Stimulated activated CD8-positive, alpha-beta memory T cell treated with anti-CD3 and anti-CD28 coated beads, Interleukin-15, amount 100 ng/mL, for 48 hours (primary cell): ENCODE results near the gene FBLN2.

Experiments
- DNase-seq, 2 donors: peaks; one replicate each; pipeline ENCODE4 v3.0.0-alpha.2; 2020; ENCODE audit warnings: low read depth in 2 of 2

FBLN2 gene

GRCh38 chr3:13648060-13649001 is 99.4 kb downstream of the FBLN2 start:
- peak; percentile 51 to 65 for DNase-seq

GRCh38 chr3:13650210-13651056 is 101.5 kb downstream of the FBLN2 start:
- peak; percentile 69 to 71 for DNase-seq

- no peak for DNase-seq
Measured at GRCh38 chr3:13651057-13651400, 102.1 kb downstream of the FBLN2 start.

GRCh38 chr3:13651775-13652428 is 103.0 kb downstream of the FBLN2 start:
- no peak for DNase-seq

- no peak for DNase-seq
Measured at GRCh38 chr3:13652728-13653127, 103.8 kb downstream of the FBLN2 start.

- no peak for DNase-seq
Measured at GRCh38 chr3:13653631-13654279, 104.8 kb downstream of the FBLN2 start.

GRCh38 chr3:13654330-13655060 is 105.6 kb downstream of the FBLN2 start:
- peak in 1 of 2 donors; percentile 20 for DNase-seq

- DNase-seq: peak in 1 of 2 donors; percentile 16
Measured at GRCh38 chr3:13655061-13655913, 106.4 kb downstream of the FBLN2 start.

- no peak for DNase-seq
Measured at GRCh38 chr3:13656584-13657301, 107.8 kb downstream of the FBLN2 start.

GRCh38 chr3:13657660-13658435 is 108.9 kb downstream of the FBLN2 start:
- peak; percentile 15 to 30 for DNase-seq

GRCh38 chr3:13658681-13659080 is 109.8 kb downstream of the FBLN2 start:
- no peak for DNase-seq

GRCh38 chr3:13659221-13659969 is 110.5 kb downstream of the FBLN2 start:
- DNase-seq: no peak

GRCh38 chr3:13660042-13660874 is 111.3 kb downstream of the FBLN2 start:
- DNase-seq: no peak

GRCh38 chr3:13661121-13661520 is 112.2 kb downstream of the FBLN2 start:
- DNase-seq: no peak

- no peak for DNase-seq
Measured at GRCh38 chr3:13662238-13662847, 113.4 kb downstream of the FBLN2 start.

GRCh38 chr3:13663781-13664535 is 115.0 kb downstream of the FBLN2 start:
- DNase-seq: no peak
